ENCODE data around the gene OGFOD2.
"Not testable (repeated sequence)": the region's sequence is repeated elsewhere in the genome, so short reads cannot be mapped to it uniquely, and the experiment has no call there.

DNA sequence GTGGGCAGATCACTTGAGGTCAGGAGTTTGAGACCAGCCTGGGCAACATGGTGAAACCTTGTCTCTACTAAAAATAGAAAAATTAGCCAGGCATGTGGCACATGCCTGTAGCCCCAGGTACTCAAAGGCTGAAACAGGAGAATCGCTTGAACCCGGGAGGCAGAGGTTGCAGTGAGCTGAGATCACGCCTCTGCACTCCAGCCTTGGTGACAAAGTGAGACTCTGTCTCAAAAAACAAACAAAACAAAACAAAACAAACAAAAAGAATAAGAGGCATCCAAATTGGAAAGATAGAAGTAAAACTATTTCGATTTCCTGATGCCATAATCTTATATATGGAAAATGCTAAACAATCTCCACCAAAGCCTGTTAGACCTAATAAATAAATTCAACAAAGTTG lies 39.4 kb downstream of the OGFOD2 start:
- TF ChIP-seq, protein P1, sequence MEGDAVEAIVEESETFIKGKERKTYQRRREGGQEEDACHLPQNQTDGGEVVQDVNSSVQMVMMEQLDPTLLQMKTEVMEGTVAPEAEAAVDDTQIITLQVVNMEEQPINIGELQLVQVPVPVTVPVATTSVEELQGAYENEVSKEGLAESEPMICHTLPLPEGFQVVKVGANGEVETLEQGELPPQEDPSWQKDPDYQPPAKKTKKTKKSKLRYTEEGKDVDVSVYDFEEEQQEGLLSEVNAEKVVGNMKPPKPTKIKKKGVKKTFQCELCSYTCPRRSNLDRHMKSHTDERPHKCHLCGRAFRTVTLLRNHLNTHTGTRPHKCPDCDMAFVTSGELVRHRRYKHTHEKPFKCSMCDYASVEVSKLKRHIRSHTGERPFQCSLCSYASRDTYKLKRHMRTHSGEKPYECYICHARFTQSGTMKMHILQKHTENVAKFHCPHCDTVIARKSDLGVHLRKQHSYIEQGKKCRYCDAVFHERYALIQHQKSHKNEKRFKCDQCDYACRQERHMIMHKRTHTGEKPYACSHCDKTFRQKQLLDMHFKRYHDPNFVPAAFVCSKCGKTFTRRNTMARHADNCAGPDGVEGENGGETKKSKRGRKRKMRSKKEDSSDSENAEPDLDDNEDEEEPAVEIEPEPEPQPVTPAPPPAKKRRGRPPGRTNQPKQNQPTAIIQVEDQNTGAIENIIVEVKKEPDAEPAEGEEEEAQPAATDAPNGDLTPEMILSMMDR (IDR thresholded peaks at IDR 0.05) = not testable (repeated sequence)
- not testable (repeated sequence) for TF ChIP-seq EP300 (IDR thresholded peaks at IDR 0.05; ENCODE audit: low read depth)
